Activated naive CD4-positive, alpha-beta T cell treated with anti-CD3 and anti-CD28 coated beads, Interleukin-2, amount 10 ng/mL, durations not matched to agents 7 days and 5 days (primary cell): ENCODE measurements around the gene NEUROG2.
A peak's percentile ranks its signal among the peaks of the same experiment; 100 is the strongest.
"Not testable (repeated sequence)": the region's sequence is repeated elsewhere in the genome, so short reads cannot be mapped to it uniquely, and the experiment has no call there.

Source experiments
- CTCF ChIA-PET: fragments of 350-600 bp; sonication (Branson Sonifier 250); formaldehyde crosslinking; loops from one replicate; lab custom pipeline; 2021; ENCODE audit warnings: antibody characterized with exemption; lab: Charles Lee
- DNase-seq: peaks from one replicate; pipeline ENCODE4 v3.0.0-alpha.2; 2020
- H3K27ac Mint-ChIP-seq: one replicate; pipeline ENCODE4 v1.8.0; 2021; ENCODE audit warnings: mild to moderate bottlenecking, moderate library complexity, mixed read lengths
- H3K27me3 Mint-ChIP-seq: one replicate; pipeline ENCODE4 v1.8.0; 2021; ENCODE audit warnings: mild to moderate bottlenecking, mixed read lengths
- H3K36me3 Mint-ChIP-seq: one replicate; pipeline ENCODE4 v1.8.0; 2021; ENCODE audit warnings: mixed read lengths
- H3K4me1 Mint-ChIP-seq: one replicate; pipeline ENCODE4 v1.8.0; 2021; ENCODE audit warnings: mixed read lengths
- H3K4me3 Mint-ChIP-seq: one replicate; pipeline ENCODE4 v1.8.0; 2021; ENCODE audit warnings: mild to moderate bottlenecking, moderate library complexity, mixed read lengths
- H3K9me3 Mint-ChIP-seq: one replicate; pipeline ENCODE4 v1.8.0; 2021; ENCODE audit warnings: mixed read lengths

Gene NEUROG2

GRCh38 chr4:112532267-112532666 lies 16.3 kb upstream of the NEUROG2 start:
- H3K36me3 Mint-ChIP-seq, result no peaks in the 10 kb centered on the region
- H3K27me3 Mint-ChIP-seq, result peaks cover 11% of the 10 kb centered on the region
- no peaks in the 10 kb centered on the region for H3K9me3 Mint-ChIP-seq
- no peak for DNase-seq
- no peak overlapping the region for H3K27ac Mint-ChIP-seq
- CTCF ChIA-PET, result interaction anchor here (2.5 kb wide), 1 partner anchor 8 kb away, joined by 6 read pairs; no protein-coding TSS in a partner anchor
- H3K4me3 Mint-ChIP-seq, result no peak overlapping the region
- no peaks in the 10 kb centered on the region for H3K4me1 Mint-ChIP-seq

DNA sequence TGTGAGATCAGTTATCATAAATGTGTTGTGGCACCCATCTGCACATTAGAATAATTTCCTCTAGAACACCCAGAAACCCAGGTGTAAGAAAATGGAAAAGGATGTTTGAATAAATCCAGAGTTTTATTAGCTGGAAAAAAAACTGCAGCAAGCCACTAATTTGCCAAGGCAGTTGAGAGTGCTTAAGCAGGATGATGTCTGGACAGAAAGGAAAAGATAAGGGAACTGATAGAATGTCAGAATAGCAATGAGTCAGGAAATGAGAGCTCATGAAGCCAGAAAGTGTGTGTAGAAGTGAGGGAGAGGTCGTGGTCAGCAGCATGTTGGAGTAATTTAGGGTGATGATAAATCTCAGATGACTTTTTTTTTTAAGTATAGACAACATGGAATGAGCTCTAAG lies 15.2 kb upstream of the NEUROG2 start:
- Mint-ChIP-seq H3K4me1 (no peaks in the 10 kb centered on the region), H3K27ac (no peak overlapping the region), H3K27me3 (peaks cover 19% of the 10 kb centered on the region), H3K9me3 (no peaks in the 10 kb centered on the region), H3K36me3 (no peaks in the 10 kb centered on the region), H3K4me3 (no peak overlapping the region)
- CTCF ChIA-PET, result interaction anchor here (0.5 to 1.2 kb wide), 4 partner anchors 9 to 23 kb away, joined by 3 read pairs; no protein-coding TSS in a partner anchor
- DNase-seq, result no peak

GRCh38 chr4:112526061-112526460 lies 10.1 kb upstream of the NEUROG2 start:
- Mint-ChIP-seq H3K27me3 (peaks cover 60% of the 10 kb centered on the region), H3K4me3 (no peak overlapping the region), H3K27ac (no peak overlapping the region), H3K36me3 (peaks cover 2% of the 10 kb centered on the region), H3K9me3 (no peaks in the 10 kb centered on the region), H3K4me1 (peaks cover 28% of the 10 kb centered on the region)
- DNase-seq, result no peak
- CTCF ChIA-PET, result no interaction called here

DNA sequence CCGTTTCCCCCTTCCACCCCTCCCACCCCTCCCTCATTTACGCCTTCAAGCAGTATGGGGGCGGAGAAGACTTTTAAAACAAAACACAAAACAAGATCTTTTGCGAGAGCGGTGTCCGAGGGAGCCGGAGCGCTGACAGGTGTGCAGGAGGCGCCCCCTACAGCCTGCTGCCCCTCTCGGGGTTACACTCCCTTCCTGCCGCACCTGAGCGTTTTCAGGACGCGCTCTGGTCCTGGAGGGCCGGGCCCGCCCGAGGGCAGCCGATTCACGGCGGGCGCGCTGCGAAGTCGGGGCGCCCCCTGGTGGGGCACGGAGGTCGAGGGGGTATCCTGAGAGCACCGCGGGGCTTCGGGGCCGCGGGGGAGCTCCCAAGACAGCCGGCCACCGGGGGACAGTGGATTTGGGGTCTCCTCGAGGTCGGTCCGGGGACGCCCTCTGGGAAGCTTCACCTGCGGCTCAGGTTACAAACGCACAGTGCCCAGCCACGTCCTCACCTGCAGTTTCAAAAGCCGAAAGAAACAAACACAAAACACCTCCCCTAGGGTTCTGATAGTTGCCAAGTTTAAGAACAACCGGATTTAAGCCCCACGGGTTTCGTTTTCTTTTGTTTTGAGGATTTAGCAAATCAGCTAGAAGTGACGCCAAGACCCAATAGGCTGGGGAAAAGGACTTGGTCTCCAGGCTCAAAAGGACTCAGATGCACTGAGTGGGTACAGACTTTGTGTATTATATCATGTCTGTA lies 8.0 kb upstream of the NEUROG2 start:
- peaks cover 44% of the 10 kb centered on the region for H3K4me1 Mint-ChIP-seq
- H3K4me3 Mint-ChIP-seq, result peak overlapping the region; percentile 73
- H3K36me3 Mint-ChIP-seq, result peaks cover 5% of the 10 kb centered on the region
- H3K9me3 Mint-ChIP-seq, result peaks cover 3% of the 10 kb centered on the region
- peaks cover 74% of the 10 kb centered on the region for H3K27me3 Mint-ChIP-seq
- CTCF ChIA-PET, result interaction anchor here (0.6 to 2.5 kb wide), 24 partner anchors 8 to 429 kb away, joined by 3 to 15 read pairs (median 4); partner anchors contain the start of gene NEUROG2
- peak; percentile 83 for DNase-seq
- H3K27ac Mint-ChIP-seq, result no peak overlapping the region

DNA sequence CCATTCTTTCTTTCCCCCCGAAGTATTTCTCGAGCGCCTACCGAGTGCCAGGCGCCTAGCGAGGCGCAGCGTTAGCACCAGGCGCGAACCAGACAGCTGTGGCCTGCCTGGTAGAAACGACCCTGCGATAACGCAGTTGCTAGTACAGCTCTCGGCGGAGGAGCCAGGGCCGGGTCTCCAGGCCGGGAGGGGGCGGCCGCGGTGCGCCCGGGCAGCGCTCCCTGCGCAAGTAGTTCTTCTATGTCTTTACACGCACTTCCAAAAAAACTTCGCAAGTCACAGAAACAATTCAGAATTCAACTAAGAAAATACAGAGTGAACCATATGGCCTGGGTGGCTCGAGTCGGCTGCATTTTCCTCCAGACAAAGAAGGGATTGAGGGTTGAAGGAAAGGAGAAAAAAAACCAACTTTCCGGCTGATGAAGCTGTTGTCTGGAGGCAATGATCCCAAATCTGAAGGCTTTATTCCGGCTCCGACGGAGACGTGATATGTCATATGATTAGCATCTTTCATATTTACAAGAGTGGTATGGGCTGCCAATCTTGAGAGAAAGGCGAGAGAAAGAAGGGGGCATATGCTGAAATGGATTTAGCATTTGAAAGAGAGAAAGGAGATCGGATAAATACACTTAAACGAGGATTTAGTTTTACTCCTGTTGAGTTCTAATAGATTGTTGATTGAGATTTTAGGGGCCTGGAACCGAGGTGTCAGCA lies 7.2 kb upstream of the NEUROG2 start:
- Mint-ChIP-seq H3K27me3 (peaks cover 82% of the 10 kb centered on the region), H3K9me3 (peaks cover 3% of the 10 kb centered on the region), H3K27ac (no peak overlapping the region), H3K36me3 (peaks cover 5% of the 10 kb centered on the region), H3K4me1 (peaks cover 51% of the 10 kb centered on the region), H3K4me3 (peak overlapping the region; percentile 73)
- peak; percentile 57 for DNase-seq
- CTCF ChIA-PET, result interaction anchor here (0.7 to 3.9 kb wide), 12 partner anchors 10 to 424 kb away, joined by 3 to 16 read pairs (median 8); partner anchors contain the start of gene AP1AR

DNA sequence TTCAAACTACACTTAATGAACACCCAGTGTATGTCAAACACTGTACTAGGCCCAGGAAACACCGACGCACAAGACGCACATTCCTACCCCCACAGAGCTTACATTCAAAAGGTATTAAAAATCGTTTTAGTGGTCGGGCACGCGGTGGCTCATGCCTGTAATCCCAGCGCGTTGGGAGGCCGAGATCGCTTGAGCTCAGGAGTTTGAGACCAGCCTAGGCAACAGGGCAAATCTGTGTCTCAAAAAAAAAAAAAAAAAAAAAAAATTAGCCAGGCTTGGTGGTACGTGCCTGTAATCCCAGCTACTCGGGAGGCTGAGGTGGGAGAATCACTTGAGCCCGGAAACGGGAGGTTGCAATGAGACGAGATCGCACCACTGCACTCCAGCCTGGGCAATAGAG lies 6.5 kb upstream of the NEUROG2 start:
- Mint-ChIP-seq H3K4me3 (peak overlapping the region; percentile 73), H3K27me3 (peaks cover 89% of the 10 kb centered on the region), H3K4me1 (peaks cover 59% of the 10 kb centered on the region)
- not testable (repeated sequence) for H3K27ac Mint-ChIP-seq, DNase-seq, H3K36me3 Mint-ChIP-seq, H3K9me3 Mint-ChIP-seq
- CTCF ChIA-PET, result interaction anchor here (0.8 to 3.9 kb wide), 6 partner anchors 10 to 423 kb away, joined by 3 to 16 read pairs (median 10); no protein-coding TSS in a partner anchor

GRCh38 chr4:112521123-112522023 lies 5.4 kb upstream of the NEUROG2 start:
- H3K4me3 Mint-ChIP-seq, result peak overlapping the region; percentile 52
- peak overlapping the region; percentile 12 for H3K27ac Mint-ChIP-seq
- peaks cover 68% of the 10 kb centered on the region for H3K4me1 Mint-ChIP-seq

DNA sequence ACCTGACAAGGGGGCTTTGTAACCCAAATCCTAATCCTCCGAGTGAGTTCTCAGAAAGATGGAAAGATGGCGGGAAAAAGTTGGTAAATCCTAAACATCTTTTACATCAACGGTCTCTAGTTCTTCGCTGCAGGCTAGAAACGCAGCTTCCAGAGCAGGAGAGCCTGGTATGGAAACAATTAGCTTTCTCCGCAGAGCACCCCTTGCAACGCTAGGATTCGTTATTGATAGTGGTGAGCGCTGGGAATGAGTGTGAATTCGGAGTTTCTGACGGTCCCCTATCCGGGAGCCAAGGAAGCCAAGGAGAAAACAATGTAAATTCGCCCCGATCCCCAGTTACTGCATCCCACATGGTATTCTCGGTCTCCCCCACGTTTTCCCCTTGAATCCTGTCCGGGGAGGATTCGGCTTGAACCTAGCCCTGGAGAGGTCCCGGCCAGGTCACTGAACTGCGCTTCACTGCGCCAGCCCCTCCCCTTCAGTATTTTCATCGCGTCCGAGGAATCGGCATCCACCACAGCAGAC lies 4.7 kb upstream of the NEUROG2 start:
- peaks cover 74% of the 10 kb centered on the region for H3K4me1 Mint-ChIP-seq
- CTCF ChIA-PET, result interaction anchor here (1.1 to 3.9 kb wide), 6 partner anchors 10 to 426 kb away, joined by 3 to 16 read pairs (median 8); no protein-coding TSS in a partner anchor
- H3K36me3 Mint-ChIP-seq, result peaks cover 7% of the 10 kb centered on the region
- peaks cover 96% of the 10 kb centered on the region for H3K27me3 Mint-ChIP-seq
- peaks cover 3% of the 10 kb centered on the region for H3K9me3 Mint-ChIP-seq
- peak overlapping the region; percentile 12 for H3K27ac Mint-ChIP-seq
- no peak for DNase-seq
- H3K4me3 Mint-ChIP-seq, result peak overlapping the region; percentile 52

More at GRCh38 chr4:112521123-112522023, 5.4 kb upstream of the NEUROG2 start:
- CTCF ChIA-PET, result interaction anchor here (1.0 to 3.9 kb wide), 6 partner anchors 9 to 422 kb away, joined by 3 to 16 read pairs (median 10); no protein-coding TSS in a partner anchor
- peaks cover 91% of the 10 kb centered on the region for H3K27me3 Mint-ChIP-seq
- peak; percentile 28 for DNase-seq
- peaks cover 7% of the 10 kb centered on the region for H3K36me3 Mint-ChIP-seq
- H3K9me3 Mint-ChIP-seq, result peaks cover 3% of the 10 kb centered on the region

DNA sequence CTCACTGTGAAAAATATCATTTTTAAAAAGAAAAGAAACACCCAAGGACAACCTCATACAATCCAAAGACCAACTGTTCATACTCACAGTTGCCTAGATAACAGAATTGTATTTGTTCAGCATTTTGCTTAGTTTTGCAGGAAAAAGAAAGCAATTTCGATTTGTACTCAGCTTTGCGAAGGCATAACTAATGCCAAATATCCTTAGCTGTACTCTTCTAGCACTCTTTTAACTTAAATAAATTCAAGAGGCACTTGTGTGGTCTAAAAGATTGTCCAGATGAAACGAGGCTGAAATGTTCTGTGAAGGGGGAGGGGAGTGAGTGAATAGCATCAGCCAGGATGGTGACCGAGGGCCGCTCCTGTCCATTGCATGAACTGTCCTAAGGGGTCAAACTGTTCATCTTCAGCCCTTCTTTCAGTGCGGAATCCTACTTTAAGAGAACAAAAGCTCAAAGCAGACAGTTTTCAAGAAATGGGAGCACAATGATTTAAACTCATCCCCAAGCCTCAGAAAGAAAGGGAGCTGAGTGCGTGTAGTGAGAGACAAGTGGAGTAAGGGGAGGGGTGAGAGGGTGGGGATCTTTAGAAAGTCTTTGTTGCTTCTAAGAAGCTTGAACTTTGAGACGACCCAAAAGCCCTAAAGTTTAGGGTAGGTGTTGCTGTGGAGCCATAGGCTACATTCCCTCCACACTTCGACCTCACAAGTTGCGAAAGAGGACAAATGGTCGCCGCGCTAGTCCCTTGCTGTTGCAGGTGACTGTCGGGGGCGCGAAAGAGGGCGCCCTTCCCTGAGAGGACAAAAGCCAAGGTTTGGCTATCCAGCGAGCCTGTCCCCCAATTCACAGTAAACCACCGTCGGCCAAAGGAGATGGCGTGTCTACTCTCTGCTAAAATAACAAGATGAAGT lies 4.0 kb upstream of the NEUROG2 start:
- CTCF ChIA-PET, result interaction anchor here (1.1 to 3.9 kb wide), 4 partner anchors 9 to 425 kb away, joined by 3 to 16 read pairs (median 11); no protein-coding TSS in a partner anchor
- Mint-ChIP-seq H3K27me3 (peaks cover 97% of the 10 kb centered on the region), H3K27ac (peak overlapping the region; percentile 33), H3K36me3 (peaks cover 7% of the 10 kb centered on the region), H3K9me3 (peaks cover 3% of the 10 kb centered on the region), H3K4me1 (peaks cover 79% of the 10 kb centered on the region), H3K4me3 (no peak overlapping the region)
- DNase-seq, result peak; percentile 23

GRCh38 chr4:112518675-112519074 lies 2.7 kb upstream of the NEUROG2 start:
- Mint-ChIP-seq H3K9me3 (peaks cover 3% of the 10 kb centered on the region), H3K27ac (no peak overlapping the region), H3K4me1 (peaks cover 87% of the 10 kb centered on the region), H3K27me3 (peaks cover 99% of the 10 kb centered on the region), H3K4me3 (no peak overlapping the region), H3K36me3 (peaks cover 7% of the 10 kb centered on the region)
- CTCF ChIA-PET, result interaction anchor here (1.4 to 2.3 kb wide), 2 partner anchors 10 to 302 kb away, joined by 3 to 6 read pairs; no protein-coding TSS in a partner anchor
- no peak for DNase-seq

GRCh38 chr4:112517911-112518310 lies 1.9 kb upstream of the NEUROG2 start:
- peaks cover 96% of the 10 kb centered on the region for H3K27me3 Mint-ChIP-seq
- DNase-seq, result no peak
- CTCF ChIA-PET, result interaction anchor here (1.0 to 2.3 kb wide), 5 partner anchors 9 to 301 kb away, joined by 3 to 6 read pairs (median 4); no protein-coding TSS in a partner anchor
- H3K27ac Mint-ChIP-seq, result no peak overlapping the region
- H3K4me1 Mint-ChIP-seq, result peaks cover 81% of the 10 kb centered on the region
- peaks cover 3% of the 10 kb centered on the region for H3K9me3 Mint-ChIP-seq
- peaks cover 7% of the 10 kb centered on the region for H3K36me3 Mint-ChIP-seq
- peak overlapping the region; percentile 65 for H3K4me3 Mint-ChIP-seq

GRCh38 chr4:112517067-112517634 lies 1.2 kb upstream of the NEUROG2 start:
- Mint-ChIP-seq H3K27ac (no peak overlapping the region), H3K9me3 (peaks cover 3% of the 10 kb centered on the region), H3K4me3 (peak overlapping the region; percentile 65), H3K36me3 (peaks cover 7% of the 10 kb centered on the region), H3K27me3 (peaks cover 96% of the 10 kb centered on the region), H3K4me1 (peaks cover 74% of the 10 kb centered on the region)
- CTCF ChIA-PET, result interaction anchor here (0.9 to 2.3 kb wide), 6 partner anchors 8 to 303 kb away, joined by 3 to 6 read pairs (median 4); no protein-coding TSS in a partner anchor
- DNase-seq, result peak; percentile 33
